ENCODE results near the gene PRKAR1A.
"Not testable (repeated sequence)": the region's sequence is repeated elsewhere in the genome, so short reads cannot be mapped to it uniquely, and the experiment has no call there.

The PRKAR1A gene

GRCh38 chr17:68512960-68513474 lies 787 bp downstream of the PRKAR1A start:
- TF ChIP-seq ZFX (IDR thresholded peaks at IDR 0.05; ENCODE audit: borderline replicate concordance) = no peak
- TF ChIP-seq CTCF (IDR thresholded peaks at IDR 0.05) = no peak
- H3K27ac ChIP-seq = peak overlapping the region; percentile 94

GRCh38 chr17:68513932-68514331 lies 1.7 kb downstream of the PRKAR1A start:
- TF ChIP-seq ZFX (IDR thresholded peaks at IDR 0.05; ENCODE audit: borderline replicate concordance) = no peak
- TF ChIP-seq CTCF (IDR thresholded peaks at IDR 0.05) = no peak
- H3K27ac ChIP-seq = no peak overlapping the region

GRCh38 chr17:68514831-68515635 lies 2.8 kb downstream of the PRKAR1A start:
- H3K27ac ChIP-seq = no peak overlapping the region
- TF ChIP-seq ZFX (IDR thresholded peaks at IDR 0.05; ENCODE audit: borderline replicate concordance) (no peak), CTCF (IDR thresholded peaks at IDR 0.05) (no peak)

- no peak for TF ChIP-seq ZFX (IDR thresholded peaks at IDR 0.05; ENCODE audit: borderline replicate concordance)
- TF ChIP-seq CTCF (IDR thresholded peaks at IDR 0.05) = no peak
- H3K27ac ChIP-seq = no peak overlapping the region
Observed at GRCh38 chr17:68516732-68517131, 4.5 kb downstream of the PRKAR1A start.

GRCh38 chr17:68517605-68518004 lies 5.4 kb downstream of the PRKAR1A start:
- H3K27ac ChIP-seq = not testable (repeated sequence)

- H3K27ac ChIP-seq = no peak overlapping the region
- TF ChIP-seq ZFX (IDR thresholded peaks at IDR 0.05; ENCODE audit: borderline replicate concordance) (no peak), CTCF (IDR thresholded peaks at IDR 0.05) (no peak)
Observed at GRCh38 chr17:68518063-68518815, 6.0 kb downstream of the PRKAR1A start.

- H3K27ac ChIP-seq = not testable (repeated sequence)
Observed at GRCh38 chr17:68519051-68519450, 6.8 kb downstream of the PRKAR1A start.

GRCh38 chr17:68519911-68520310 lies 7.7 kb downstream of the PRKAR1A start:
- H3K27ac ChIP-seq = no peak overlapping the region
- TF ChIP-seq CTCF (IDR thresholded peaks at IDR 0.05) = no peak

Measured in 22Rv1 (cell line).